GM12874 (cell line): ENCODE data around the gene SLC16A12.

ENCODE experiments used
- CTCF ChIP-seq: IDR thresholded peaks from 2 replicates; pipeline ENCODE4 v1.5.1; 2011; ENCODE audit warnings: low read depth, mild to moderate bottlenecking, control low read depth, low read length, moderate library complexity; ENCODE audit not compliant: insufficient read depth

The SLC16A12 gene

GRCh38 chr10:89414146-89414878 is 121.1 kb downstream of the SLC16A12 start, which contains the start of gene IFIT5:
IFIT5 (plus strand) TSS chr10:89414568; CDS start chr10:89414799, 231 bp downstream.
- no peak for TF ChIP-seq CTCF

- TF ChIP-seq CTCF = no peak
Observed at GRCh38 chr10:89413398-89413912, 121.9 kb downstream of the SLC16A12 start.

GRCh38 chr10:89404104-89405047 is 131.0 kb downstream of the SLC16A12 start:
- TF ChIP-seq CTCF = no peak

- TF ChIP-seq CTCF = no peak
Observed at GRCh38 chr10:89403043-89403442, 132.4 kb downstream of the SLC16A12 start.

- no peak for TF ChIP-seq CTCF
Observed at GRCh38 chr10:89399956-89400355, 135.4 kb downstream of the SLC16A12 start.

GRCh38 chr10:89398003-89398749 is 137.2 kb downstream of the SLC16A12 start:
- no peak for TF ChIP-seq CTCF
